HG02840 (cell line): ENCODE measurements around the gene CDADC1.
"Not testable (repeated sequence)": the region's sequence is repeated elsewhere in the genome, so short reads cannot be mapped to it uniquely, and the experiment has no call there.

Source experiments
- ATAC-seq: cut with Tn5 transposase; IDR thresholded peaks from one replicate; pipeline ENCODE4 v1.9.1; 2021; ENCODE audit warnings: mild to moderate bottlenecking, moderate library complexity, moderate number of reproducible peaks; ENCODE audit not compliant: unreplicated experiment, low FRiP score

The CDADC1 gene

DNA sequence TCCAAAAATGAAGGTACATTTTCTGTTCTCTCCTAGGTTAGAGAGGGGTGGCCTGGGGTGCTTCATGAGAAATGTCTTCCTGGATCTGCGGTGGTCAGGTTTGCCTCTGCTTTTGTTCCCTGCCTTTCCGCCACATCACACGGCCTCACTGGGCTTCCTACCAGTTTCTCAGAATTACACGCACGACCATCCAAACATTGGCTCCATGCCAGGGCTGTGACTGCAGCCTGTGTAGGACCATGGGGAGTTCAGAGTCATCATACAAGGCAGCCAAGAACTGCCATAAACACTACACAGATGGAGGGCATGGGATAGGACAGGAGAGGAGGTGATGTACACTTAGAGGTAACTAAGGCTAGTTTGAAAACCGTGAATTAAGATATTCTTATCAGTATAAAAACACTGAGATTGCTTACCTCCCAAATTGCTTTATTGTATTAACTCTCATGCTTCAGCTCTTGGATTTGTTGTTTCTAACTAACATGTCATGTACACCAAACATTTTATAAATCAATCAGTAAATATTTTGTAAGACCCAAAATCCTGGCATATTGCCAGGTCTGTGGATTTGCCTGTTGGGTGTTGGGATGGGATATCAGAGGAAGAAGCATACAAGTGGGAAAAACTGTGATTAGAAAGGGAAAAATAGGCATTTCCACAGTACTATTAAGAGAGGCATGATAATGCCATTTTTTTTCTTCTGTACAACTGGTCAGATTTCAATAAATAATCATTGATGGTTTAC lies 45.2 kb downstream of the CDADC1 start:
- ATAC-seq = no peak

DNA sequence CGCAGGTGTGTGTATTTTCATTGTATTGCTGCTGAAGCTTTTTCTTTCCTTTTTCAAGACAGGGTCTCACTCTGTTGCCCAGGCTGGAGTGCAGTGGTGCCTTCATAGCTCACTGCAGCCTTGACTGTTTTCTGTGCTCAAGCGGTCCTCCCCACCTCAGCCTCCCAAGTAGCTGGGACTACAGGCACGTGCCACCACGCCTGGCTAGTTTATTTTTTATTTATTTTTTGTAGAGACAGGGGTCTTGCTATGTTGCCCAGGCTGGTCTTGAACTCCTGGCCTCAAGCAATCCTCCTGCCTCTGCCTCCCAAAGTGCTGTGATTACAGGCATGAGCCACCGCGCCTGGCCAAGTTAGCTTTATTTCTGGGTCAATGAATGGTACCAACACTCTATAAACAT lies 47.0 kb downstream of the CDADC1 start:
- not testable (repeated sequence) for ATAC-seq

DNA sequence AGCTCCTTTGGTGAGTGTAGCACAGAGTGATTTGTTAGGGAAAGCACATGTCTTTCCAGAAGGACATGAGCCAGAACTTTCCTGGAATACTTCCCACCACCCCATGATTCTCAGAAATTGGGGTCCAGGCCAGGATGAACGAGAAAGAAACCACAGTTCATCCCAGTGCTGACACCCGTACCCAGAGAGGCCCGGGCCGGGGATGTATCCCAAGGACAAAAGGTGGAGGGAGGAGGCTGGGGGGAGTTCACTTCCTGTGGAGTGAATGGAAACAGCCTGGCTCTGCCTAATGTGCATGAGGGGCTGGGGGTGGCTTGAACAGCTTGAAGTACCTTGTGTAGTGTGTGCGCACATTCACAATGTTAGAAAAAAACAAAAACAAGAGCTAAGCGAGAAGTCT lies 47.5 kb downstream of the CDADC1 start:
- no peak for ATAC-seq

DNA sequence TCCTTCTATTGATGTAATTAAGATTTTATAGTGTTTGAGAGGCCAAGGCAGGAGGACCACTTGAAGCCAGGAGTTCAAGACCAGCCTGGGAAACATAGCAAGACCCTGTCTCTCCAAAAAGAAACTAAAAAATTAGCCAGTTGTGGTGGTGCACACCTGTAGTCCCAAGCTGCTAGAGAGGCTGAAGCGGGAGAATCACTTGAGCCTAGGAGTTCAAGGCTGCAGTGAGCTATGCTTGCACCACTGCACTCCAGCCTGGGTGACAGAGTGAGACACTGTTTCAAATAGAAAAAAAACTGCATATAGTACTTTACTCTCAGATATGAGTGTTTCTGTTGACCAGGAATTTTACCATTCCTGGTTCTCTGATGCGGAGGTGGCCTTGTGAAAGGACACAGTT lies 48.9 kb downstream of the CDADC1 start:
- ATAC-seq = no peak

DNA sequence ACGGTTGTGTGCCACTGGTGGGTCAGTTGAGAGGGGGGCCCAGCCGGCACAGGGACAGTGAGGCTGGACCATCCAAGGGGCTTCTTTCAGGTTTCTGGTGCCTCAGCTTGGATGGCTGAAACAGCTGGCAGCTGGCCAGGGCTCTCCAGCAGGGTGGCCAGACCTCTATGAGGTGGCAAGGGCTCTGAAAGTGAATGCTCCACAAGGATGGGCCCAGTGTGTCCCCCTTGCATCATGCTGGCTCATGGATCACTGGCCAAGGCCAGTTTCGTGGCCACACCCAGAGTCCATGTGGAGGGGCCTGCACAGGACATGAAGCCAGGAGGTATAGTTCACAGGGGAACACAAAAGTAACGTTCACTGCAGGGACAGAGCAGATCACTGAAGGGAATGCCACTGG lies 49.6 kb downstream of the CDADC1 start:
- no peak for ATAC-seq

DNA sequence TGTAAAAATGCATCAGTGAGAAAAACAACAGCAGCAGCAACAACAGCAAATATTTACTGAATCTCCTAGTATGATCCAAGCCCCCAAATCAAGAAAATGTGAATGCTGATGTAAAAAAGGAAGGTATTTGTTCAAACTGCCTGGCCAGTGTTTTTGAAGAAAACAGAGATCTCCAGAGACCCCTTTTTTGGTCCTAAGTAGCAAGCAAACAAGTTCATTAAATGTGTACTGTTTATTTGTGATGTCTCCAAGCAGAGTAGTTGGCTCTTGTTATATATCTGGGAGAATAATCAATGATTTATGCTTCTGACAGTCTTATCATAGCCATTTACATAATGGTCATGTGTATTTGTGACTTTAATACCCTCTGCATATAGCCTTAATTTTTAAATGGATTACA lies 50.7 kb downstream of the CDADC1 start:
- no peak for ATAC-seq

DNA sequence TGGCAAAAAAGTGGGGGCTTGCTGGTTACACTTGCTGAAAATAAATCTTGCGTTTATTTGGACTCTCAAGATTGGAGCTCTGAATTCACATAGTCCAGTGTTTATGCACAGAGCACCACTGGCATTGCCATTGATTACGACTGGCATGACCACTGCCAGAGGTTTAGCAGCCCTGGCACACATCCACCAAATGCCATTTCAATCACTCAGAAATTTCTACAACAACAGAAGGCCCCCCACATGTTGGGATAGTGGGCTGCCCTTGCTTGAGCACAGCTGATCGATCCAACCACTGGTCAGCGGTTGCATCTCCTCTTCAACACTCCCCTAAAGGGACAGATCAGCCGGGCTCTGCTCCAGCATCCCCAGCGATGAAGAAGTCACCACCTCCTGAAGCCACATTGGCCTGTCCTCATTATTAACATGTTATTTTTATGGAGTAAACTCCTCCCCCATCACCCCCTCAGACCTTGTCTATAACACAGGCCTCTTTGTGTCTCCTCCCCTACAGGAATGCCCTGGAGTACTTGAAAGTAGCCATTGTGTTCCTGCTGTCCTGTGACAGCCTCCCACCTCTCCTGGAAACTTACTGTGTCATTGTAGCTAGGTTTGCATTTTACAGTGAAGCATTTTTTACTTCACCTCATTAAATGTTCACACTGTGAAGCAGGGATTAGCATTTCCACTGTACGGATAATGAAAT lies 51.3 kb downstream of the CDADC1 start:
- no peak for ATAC-seq

DNA sequence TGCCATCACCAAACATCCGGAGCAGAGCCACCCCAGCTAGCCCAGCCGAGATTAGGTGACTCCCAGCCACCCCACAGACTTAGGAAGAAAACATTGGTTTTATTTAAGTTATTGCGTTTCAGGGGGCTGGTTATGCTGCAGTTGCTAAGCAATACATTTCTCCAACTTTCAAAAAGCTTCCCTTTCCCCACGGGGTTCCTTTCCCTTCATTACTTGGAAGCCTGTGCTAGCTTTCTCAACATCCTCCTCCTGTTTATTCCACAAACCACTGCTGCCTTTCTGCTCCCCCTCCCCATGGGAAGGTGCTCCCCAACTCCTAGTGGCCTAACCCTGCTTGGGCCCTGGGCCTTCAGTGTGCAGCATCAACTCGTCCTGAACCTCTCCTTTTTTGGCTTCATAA lies 52.6 kb downstream of the CDADC1 start:
- ATAC-seq = no peak

DNA sequence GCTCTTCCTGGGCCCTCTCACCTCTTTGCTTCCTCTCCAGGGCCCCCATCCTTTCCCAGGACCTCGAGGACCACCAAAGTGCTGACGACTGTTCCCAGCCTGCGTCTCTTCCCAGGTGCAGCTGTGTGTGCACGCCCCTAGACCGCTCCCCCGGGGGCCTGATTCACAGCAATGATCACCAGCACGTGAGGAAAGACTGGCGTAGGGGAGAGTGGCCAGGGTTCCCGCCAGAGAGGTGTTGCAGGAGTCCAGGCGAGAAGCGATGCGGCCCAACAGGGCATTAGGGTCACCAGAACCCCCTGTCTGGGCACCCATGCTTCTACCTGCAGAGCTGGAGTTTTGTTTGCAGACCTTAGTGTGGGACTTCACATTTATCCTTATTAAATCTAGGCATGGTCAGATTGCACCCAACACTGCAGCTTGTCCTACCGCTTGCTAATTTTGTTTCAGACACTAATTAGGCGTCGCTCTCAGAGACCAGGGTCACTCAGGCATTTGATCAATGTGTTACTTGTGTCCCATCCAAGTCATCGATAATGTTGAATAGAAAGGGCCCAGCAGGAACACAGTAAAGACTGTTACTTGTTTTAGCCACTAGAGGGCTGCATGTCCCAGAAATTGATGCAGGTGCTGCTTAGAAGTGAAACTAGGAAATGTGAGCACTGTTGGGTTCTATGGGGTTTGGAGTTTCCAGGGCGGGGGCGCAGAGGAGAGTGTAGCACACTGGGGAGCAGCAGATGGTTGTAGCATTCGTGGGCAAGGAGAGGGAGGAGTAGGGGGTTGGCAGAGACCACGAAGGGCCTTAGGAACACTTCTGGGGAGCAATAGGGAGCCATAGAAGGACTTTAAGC lies 53.2 kb downstream of the CDADC1 start:
- peak; percentile 61 for ATAC-seq

DNA sequence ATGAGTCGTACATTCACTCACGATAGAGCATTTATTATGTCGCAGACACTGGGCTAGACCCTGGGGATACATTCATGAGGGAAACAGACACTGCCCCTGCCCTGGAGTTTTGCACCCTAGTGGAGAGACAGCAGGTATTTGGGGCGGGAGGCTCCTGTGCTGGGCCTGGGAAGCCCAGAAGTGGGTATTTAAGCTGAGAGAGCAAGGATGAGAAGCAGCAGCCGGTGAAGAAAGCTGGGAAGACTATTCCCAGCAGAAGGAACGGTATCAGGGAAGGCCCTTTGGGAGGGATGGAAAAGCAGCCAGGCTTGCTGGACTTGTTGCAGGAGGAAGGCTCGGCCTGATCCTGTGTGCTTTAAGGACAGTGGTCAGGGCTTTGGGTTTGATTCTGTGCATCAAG lies 54.5 kb downstream of the CDADC1 start:
- no peak for ATAC-seq

DNA sequence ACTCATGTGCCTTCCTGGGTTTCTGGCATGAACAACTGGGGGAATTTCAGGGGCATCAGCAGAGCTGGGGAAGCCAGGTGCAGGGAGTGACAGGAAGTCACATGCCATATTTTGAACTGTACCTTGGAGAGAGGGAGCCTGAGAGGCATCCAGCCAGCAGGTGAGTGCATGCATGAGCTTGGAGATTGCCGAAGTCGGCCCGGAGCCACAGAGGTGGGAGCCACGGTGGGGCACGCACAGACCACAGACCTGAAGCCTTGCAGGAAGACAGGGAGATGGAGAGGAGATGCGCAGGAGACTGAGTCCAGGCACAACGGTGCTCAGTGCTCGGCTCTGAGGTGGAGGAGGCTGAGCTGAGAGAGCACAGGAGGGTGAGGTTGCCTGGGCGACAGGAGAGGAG lies 55.1 kb downstream of the CDADC1 start:
- ATAC-seq = no peak

DNA sequence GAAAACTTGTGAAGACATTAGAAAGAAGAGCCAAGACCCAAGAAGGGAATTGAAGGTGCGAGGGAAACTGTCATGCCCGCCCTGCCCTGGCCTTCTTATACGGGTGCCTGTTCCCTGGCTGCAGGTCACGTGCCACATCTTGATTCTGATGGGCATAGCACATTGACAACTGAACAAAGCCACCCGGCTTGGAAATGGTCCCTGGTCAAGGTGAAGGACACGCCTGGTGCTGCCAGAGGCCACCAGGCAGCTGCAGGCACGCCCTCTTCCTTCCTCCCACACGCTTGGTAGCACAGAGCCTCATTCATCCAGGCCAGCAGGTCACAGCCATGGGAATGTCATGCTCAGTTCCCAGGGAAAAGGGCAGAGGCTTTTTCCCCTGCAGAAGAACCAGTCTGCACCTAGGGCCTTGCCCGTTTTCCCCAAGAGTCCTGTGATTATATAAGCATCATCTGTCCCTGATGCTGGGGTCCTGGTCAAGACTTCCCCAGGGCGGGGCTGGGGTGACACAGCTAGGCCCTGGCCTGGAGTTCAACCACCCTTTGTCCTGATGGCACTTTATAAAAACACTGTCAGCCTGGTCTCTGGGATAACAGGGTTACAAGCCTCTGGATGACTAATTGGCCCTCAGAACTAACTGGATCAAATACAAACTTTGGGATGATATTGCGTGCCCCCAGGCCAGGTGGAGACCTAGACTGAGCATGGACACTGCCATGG lies 56.0 kb downstream of the CDADC1 start:
- no peak for ATAC-seq

DNA sequence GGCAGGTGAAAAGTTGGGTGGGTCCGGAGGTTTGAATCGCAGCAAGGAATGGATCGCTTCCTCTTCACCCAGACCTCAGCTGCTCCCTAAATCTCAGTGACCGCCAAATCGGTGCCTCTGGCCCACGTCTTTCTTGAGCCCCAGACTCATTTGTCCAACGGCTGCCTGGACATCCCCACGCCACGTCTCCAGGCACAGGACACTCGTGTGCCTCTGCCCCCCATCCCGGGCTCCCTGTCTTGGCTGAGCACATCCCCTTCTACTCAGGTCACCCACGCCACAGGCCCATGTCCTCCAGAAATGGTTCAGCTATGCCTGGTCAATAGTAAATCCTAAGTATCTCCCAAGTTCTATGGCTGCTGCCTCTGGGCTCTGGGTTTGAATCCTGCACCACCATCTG lies 56.6 kb downstream of the CDADC1 start:
- no peak for ATAC-seq

DNA sequence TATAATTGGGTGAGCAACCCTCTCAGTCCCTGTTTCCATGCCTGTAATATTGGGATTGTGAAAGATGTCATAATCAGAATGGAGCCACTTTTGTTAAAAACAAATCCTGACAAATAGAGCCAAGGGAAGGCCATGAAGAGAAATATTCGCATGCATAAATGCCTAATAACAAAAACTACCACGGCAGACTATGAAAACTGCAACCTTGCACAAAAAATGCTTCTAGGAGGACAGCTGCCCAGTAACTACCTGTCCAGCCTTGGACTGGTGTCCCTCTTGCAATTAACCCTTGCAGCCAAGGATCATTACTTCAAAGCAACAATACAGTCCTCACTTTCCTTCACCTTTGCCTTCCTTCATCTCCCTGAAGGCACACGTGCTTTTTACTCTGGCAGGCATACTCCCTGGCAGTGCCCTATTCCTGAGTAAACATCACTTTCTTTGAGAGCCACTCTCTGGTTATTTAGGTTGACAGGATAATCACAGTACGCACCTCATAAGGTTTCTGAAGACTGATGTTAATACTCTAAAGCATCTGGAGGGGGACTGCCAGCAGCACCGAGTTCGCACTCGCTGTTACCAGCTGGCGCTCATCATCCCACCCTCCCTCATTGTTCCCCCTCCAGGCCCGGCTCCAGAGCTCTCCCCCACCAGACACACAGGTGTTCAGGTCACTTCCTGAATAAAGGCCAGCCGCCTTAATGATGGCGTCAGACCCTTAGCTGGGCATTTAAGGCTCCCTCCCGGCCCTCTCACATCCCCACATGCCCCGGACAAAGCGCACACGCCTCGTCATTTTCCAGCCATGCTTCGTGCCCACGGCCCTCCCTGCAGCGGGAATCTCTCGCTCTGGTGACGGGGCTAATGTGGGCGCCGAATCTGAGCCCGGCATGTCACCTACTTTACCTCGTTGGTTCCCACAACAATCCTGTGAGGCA lies 57.3 kb downstream of the CDADC1 start:
- no peak for ATAC-seq

DNA sequence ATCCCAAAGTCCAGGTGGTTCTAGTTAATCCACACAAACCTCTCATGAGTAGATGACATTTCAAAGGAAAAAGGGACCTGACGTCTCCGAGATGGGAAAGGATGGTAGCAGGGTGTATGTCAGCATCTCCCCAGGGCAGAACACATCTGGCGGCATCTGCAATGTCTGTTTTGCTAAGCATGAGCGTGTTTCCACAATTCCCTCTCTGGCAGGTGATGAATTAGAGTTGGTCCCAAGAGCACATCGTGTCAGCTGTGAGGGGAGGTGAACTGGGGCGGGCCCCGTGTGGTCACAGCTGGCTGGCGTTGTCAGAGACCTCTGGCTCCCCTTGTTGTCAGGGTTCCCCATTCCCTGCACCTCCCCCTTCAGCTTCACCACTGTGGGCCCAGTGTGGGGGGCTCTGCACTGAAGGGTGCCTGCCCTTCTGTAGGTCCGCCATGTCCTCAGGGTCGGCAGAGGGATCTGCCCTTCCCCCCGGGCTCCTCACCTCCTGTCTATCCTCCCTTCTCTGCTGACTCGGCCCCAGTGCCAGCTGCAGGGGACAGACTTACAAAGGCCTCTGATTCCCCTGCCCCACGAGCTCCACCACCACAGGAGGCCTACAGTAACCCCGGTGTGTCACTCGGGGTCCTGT lies 58.2 kb downstream of the CDADC1 start:
- ATAC-seq = no peak

DNA sequence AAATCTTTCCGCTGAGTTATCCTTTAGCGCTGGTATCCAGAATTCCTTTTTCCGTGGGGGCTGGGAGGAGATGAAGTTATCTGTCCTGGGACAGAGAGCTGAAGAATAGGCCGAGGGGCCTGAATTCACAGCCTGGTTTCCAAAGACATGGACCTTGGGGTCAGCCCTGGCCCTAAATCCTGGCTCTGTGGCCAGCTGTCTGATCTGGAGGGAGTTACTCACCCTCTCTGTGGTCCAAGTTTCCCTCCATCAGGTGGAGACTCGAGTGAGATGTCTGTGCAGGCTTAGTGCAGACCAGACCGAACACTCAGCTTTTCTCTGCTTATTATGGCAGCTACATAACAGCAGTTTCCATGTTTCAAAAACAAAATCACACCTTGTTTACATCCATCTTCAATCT lies 59.6 kb downstream of the CDADC1 start:
- no peak for ATAC-seq

DNA sequence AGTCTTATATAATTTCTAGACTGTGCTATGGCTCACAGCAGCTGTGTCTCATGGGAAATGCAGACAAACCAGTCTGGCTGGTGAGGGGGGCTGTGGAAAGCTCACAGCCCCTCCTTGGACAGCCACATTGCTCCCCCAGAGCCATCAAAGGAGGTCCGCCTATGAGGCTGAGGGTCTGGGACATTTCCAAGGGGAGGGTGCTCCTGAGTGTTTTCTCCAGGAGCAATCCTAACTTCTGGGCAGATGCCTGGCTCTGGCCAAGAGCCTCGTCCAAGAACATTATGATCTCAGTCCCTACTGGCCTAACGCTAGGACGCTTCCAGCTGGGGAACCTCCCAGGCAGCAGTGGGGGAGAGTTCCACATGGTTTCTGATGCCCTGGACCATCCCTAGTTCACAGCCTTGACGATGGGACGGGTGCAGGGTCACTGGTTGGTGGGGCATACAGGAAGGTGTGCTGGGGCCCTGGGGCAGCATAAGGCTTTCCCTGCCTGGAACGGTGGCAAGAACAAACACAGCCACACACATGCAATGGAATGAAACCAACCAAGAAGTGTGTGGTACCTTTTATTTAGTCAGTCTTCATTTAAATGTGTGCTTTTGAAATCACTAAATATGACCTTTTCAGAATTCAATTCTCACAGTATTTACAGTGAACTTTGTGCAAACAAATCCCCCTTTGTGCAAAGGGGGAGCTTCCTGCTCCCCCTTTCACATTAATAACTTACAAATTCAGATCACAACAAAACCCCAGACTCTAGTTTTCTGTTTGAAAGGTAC lies 60.6 kb downstream of the CDADC1 start:
- ATAC-seq = no peak

DNA sequence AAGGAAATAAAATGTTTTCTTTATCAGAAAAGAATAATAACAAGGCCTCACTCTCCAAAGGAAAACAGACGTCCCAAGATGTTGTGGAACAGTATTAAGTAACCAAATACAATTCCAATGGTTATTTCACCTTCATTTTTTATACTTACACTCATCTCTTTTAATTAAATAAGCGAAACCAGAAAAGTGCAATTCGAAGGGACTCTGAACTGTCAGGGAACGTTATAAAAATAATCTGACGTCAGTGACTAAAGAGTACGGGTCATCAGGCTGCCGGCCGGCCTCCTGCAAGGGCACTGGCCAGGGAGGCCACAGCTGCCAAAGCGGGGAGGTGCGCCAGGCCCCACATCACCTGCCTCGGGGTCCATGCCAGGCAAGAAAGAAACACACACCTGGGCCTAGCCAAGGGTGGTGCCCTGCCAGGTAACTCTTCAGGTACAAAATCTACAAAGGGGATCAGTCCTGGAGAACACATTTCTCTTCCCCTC lies 61.2 kb downstream of the CDADC1 start:
- ATAC-seq = no peak
